GM21447 (cell line): ENCODE data around the gene LRMDA.
"Not testable (repeated sequence)": the region's sequence is repeated elsewhere in the genome, so short reads cannot be mapped to it uniquely, and the experiment has no call there.

Experiments
- ATAC-seq: cut with Tn5 transposase; IDR thresholded peaks from one replicate; pipeline ENCODE4 v1.9.1; 2021; ENCODE audit not compliant: unreplicated experiment

Gene LRMDA

GRCh38 chr10:75502389-75502788 is 71.0 kb downstream of the LRMDA start:
- ATAC-seq = no peak

GRCh38 chr10:75502838-75503237 is 71.4 kb downstream of the LRMDA start:
- no peak for ATAC-seq

GRCh38 chr10:75505293-75505692 is 73.9 kb downstream of the LRMDA start:
- no peak for ATAC-seq

GRCh38 chr10:75505840-75506506 is 74.5 kb downstream of the LRMDA start:
- ATAC-seq = no peak

- no peak for ATAC-seq
Measured at GRCh38 chr10:75506930-75507329, 75.5 kb downstream of the LRMDA start.

DNA sequence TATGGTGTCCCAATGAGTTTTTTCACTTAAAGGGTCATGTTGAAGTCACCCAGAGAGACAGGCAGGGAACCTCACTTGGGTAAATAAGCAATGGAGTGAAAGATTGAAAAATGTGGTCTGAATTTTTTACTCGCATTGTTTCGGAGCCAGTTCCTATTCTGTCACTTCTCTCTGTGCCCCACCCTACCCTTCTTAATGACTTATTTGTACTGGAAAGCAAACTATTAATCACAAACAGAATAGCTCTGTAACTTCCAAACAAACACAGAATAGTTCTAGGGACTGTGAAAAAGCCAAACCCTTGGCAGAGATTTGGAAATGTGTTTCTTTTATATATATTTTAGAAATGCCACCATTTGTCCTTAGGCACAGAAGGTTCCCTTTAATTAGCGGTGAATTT is 76.0 kb downstream of the LRMDA start:
- ATAC-seq = no peak

- ATAC-seq = no peak
Measured at GRCh38 chr10:75508239-75508813, 76.9 kb downstream of the LRMDA start.

GRCh38 chr10:75508814-75509306 is 77.4 kb downstream of the LRMDA start:
- no peak for ATAC-seq

- no peak for ATAC-seq
Measured at GRCh38 chr10:75509706-75510105, 78.3 kb downstream of the LRMDA start.

- ATAC-seq = no peak
Measured at GRCh38 chr10:75511011-75511410, 79.6 kb downstream of the LRMDA start.

- ATAC-seq = no peak
Measured at GRCh38 chr10:75512203-75512933, 80.9 kb downstream of the LRMDA start.

DNA sequence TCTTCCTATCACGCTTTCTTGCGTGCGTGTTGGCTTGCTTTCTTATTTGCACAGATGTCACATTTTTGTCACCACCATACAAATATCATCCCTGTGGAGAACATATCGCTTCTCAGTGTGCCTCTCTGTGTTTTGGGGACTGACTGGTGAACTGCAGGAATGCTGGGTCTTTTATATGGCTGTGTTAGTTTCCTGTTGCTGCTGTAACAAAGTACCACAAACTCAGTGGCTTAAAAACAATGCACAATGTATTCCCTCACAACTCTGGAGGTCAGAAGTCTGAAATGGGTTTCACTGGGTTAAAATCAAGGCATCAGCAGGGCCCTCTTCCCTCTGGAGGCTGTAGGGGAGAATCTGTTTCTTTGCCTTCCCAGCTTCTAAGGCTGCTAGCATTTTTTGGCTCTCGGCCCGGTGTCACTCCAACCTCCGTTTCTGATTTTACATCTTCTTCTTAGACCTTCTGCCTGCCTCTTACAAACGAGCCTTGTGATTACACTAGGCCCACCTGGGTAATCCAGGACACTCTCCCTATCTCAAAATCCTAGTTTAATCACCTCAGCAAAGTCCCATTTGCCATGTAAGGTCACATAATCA is 82.0 kb downstream of the LRMDA start:
- no peak for ATAC-seq

DNA sequence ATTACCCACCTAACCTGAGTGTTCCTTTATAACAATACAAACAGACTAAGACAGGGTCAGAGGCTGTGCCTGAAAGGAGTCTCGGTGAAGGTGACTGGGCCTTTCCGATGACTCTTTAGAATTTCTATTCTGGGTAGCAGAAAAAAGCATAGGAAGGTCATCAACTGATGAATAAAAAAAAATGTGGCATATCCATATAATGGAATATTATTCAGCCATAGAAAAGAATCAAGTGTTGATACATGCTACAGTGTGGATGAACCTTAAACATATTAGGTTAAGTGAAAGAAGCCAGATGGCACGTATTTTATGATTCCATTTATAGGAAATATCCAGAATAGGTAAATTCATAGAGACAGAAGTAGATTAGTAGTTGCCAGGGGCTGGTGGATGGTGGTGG is 83.4 kb downstream of the LRMDA start:
- ATAC-seq = no peak

DNA sequence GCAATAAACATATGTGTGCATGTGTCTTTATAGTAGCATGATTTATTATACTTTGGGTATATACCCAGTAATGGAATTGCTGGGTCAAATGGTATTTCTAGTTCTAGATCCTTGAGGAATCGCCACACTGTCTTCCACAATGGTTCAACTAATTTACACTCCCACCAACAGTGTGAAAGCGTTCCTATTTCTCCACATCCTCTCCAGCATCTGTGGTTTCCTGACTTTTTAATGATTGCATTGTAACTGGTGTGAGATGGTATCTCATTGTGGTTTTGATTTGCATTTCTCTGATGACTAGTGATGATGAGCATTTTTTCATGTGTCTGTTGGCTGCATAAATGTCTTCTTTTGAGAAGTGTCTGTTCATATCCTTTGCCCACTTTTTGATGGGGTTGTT is 84.7 kb downstream of the LRMDA start:
- ATAC-seq = not testable (repeated sequence)

- ATAC-seq = not testable (repeated sequence)
Measured at GRCh38 chr10:75519213-75519612, 87.8 kb downstream of the LRMDA start.

GRCh38 chr10:75521194-75521829 is 89.9 kb downstream of the LRMDA start:
- ATAC-seq = not testable (repeated sequence)

DNA sequence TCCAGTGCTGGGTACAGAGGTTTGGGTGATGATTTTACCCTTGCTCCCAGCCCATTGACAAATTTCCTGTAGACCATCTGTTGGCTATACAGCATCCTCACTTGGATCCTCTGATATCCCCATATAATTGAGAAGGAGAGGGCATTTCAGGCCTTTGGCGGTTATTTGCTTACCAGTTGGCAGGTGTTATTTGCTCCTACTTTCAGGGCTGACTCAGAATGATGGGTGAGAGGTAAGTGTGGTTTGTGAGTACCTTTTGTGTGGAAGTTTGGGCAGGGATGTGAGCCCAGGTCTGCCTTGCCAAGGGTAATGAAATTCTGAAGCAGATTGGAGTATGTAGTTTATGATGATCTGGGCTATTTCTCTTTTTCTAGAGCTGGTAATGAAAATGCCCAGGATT is 93.6 kb downstream of the LRMDA start:
- no peak for ATAC-seq

DNA sequence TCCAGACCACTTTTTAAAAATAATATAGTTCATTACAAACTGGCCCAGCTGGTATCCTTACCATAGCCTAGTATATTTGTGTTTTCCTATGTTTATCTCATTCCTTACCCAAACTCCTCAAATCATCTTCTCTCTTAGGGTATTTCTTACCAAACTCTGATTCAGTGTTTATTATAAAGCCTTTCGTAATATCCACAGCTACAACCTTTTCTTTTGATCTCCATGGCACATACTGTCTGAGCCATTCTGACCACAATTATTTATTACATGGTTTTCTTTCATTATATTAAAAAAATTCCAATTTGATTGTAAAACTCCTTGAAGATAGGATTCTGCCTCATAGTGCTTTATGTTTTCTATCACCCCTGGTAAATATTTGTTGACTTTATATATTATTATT is 94.2 kb downstream of the LRMDA start:
- ATAC-seq = no peak

- no peak for ATAC-seq
Measured at GRCh38 chr10:75527542-75527941, 96.1 kb downstream of the LRMDA start.

GRCh38 chr10:75528392-75528791 is 97.0 kb downstream of the LRMDA start:
- no peak for ATAC-seq

- ATAC-seq = no peak
Measured at GRCh38 chr10:75530299-75530698, 98.9 kb downstream of the LRMDA start.
